Upper lobe of left lung (tissue), 6 donors: ENCODE results near the gene WNT1. TPM values are rescaled to one million over a fixed set of nuclear protein-coding genes. Genes with fewer than 3 reads are reported as not detected.
A peak's percentile ranks its signal among the peaks of the same experiment; 100 is the strongest.

Source experiments
- ATAC-seq, 2 donors: fragments of 200-7000 bp; cut with Tn5 transposase; one replicate each; pipeline ENCODE4 v1.9.1; 2022; ENCODE audit warnings: mild to moderate bottlenecking in 2 of 2, moderate library complexity in 2 of 2; ENCODE audit not compliant: low FRiP score in 2 of 2
- DNase-seq, 2 donors: peaks; one replicate each; pipeline ENCODE4 v3.0.0-alpha.2; 2019 to 2020
- H3K27ac ChIP-seq, 4 donors: fragments of 200-600 bp; sonication (generic); one replicate each; pipeline ENCODE4 v1.5.1; 2016 to 2019
- H3K27me3 ChIP-seq, 4 donors: fragments of 200-600 bp; sonication (generic); one replicate each; pipeline ENCODE4 v1.5.1; 2017 to 2019
- H3K36me3 ChIP-seq, 4 donors: fragments of 200-600 bp; sonication (generic); one replicate each; pipeline ENCODE4 v1.5.1; 2016 to 2019
- H3K4me1 ChIP-seq, 4 donors: fragments of 200-600 bp; sonication (generic); one replicate each; pipeline ENCODE4 v1.5.1; 2018 to 2019
- H3K4me3 ChIP-seq, 4 donors: fragments of 200-600 bp; sonication (generic); one replicate each; pipeline ENCODE4 v1.5.1; 2017 to 2019; ENCODE audit warnings: mild to moderate bottlenecking in 2 of 4, moderate library complexity in 1 of 4
- H3K9me3 ChIP-seq, 4 donors: fragments of 200-600 bp; sonication (generic); one replicate each; pipeline ENCODE4 v1.5.1; 2018 to 2019
- EP300 ChIP-seq, 4 donors: sonication (generic); formaldehyde crosslinking; IDR thresholded peaks; one replicate each; pipeline ENCODE4 v1.5.1; 2017; ENCODE audit warnings: antibody characterized with exemption in 4 of 4, control low read depth in 2 of 4
- POLR2A ChIP-seq, 4 donors: fragments of 450-650 bp; IDR thresholded peaks; one replicate each; pipeline ENCODE4 v1.5.1; 2016 to 2017; ENCODE audit warnings: antibody characterized with exemption in 4 of 4, mild to moderate bottlenecking in 2 of 4
- POLR2AphosphoS5 ChIP-seq, 2 donors: sonication (generic); formaldehyde crosslinking; IDR thresholded peaks; one replicate each; pipeline ENCODE4 v1.5.1; 2017; ENCODE audit warnings: antibody characterized with exemption in 2 of 2
- WGBS, 2 donors: methylation state at CpG; one replicate each; pipeline ENCODE4 v1.1.5; 2017 to 2018; 5-methylcytosine and 5-hydroxymethylcytosine counted together
- total RNA-seq, 6 donors: library from RNA; depleted of rRNA in 4 of 6; stranded (reverse); fragments of >200 nt in 4 of 6; gene quantifications; one replicate each; pipeline versions ENCODE4 v1.1.0 to v1.2.1, GENCODE V29; 2016 to 2021
- TF ChIP-seq, protein P1 (sequence below), 6 experiments: fragments of 450-650 bp in 4 of 6; fragments of 200-600 bp in 2 of 6; sonication (generic) in 2 of 6; IDR thresholded peaks; one replicate each; pipeline ENCODE4 v1.5.1; 2016 to 2019; ENCODE audit warnings: antibody characterized with exemption in 6 of 6
- donor health status: DM: no; HTN: no; CAD: no; lungs with moderate emphysema.
- donor health status: DM: no; HTN: yes; CAD: no; lungs with severe emphysema.

The WNT1 gene
- total RNA-seq, 6 donors from 2014 or later, result 0.34 TPM; not detected in 5

DNA sequence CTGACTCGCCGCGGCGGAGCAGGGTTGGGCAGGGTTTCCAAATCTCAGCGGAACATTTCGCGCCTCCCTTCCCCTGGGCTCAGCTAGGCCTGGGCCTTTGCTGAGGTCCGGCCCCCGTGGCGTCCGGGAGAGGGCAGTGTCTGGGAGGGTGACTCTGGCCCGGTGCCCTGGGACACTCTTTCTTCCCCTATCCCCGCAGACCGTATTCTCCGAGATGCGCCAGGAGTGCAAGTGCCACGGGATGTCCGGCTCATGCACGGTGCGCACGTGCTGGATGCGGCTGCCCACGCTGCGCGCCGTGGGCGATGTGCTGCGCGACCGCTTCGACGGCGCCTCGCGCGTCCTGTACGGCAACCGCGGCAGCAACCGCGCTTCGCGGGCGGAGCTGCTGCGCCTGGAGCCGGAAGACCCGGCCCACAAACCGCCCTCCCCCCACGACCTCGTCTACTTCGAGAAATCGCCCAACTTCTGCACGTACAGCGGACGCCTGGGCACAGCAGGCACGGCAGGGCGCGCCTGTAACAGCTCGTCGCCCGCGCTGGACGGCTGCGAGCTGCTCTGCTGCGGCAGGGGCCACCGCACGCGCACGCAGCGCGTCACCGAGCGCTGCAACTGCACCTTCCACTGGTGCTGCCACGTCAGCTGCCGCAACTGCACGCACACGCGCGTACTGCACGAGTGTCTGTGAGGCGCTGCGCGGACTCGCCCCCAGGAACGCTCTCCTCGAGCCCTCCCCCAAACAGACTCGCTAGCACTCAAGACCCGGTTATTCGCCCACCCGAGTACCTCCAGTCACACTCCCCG lies 3.0 kb downstream of the WNT1 start:
- H3K9me3 ChIP-seq, result no peaks in the 10 kb centered on the region
- H3K27ac ChIP-seq, result no peak overlapping the region
- 0 to 4% methylated on average over 11 to 34 of the region's 91 CpGs for WGBS, 2 donors
- H3K27me3 ChIP-seq, result peaks cover 0 to 58% (median 36%) of the 10 kb centered on the region in 4 donors
- DNase-seq (peak in 1 of 2 donors; percentile 88), ATAC-seq (peak; percentile 28 to 38)
- no peaks in the 10 kb centered on the region for H3K36me3 ChIP-seq
- peak overlapping the region in 3 of 4 donors; percentile 28 to 40 (median 37) for H3K4me3 ChIP-seq
- peaks cover 39 to 44% (median 42%) of the 10 kb centered on the region in 4 donors for H3K4me1 ChIP-seq
- no peak for TF ChIP-seq POLR2AphosphoS5 (IDR thresholded peaks at IDR 0.05)
- TF ChIP-seq, protein P1, sequence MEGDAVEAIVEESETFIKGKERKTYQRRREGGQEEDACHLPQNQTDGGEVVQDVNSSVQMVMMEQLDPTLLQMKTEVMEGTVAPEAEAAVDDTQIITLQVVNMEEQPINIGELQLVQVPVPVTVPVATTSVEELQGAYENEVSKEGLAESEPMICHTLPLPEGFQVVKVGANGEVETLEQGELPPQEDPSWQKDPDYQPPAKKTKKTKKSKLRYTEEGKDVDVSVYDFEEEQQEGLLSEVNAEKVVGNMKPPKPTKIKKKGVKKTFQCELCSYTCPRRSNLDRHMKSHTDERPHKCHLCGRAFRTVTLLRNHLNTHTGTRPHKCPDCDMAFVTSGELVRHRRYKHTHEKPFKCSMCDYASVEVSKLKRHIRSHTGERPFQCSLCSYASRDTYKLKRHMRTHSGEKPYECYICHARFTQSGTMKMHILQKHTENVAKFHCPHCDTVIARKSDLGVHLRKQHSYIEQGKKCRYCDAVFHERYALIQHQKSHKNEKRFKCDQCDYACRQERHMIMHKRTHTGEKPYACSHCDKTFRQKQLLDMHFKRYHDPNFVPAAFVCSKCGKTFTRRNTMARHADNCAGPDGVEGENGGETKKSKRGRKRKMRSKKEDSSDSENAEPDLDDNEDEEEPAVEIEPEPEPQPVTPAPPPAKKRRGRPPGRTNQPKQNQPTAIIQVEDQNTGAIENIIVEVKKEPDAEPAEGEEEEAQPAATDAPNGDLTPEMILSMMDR (IDR thresholded peaks at IDR 0.05), result peak in 4 of 6 experiments; percentile 0 to 12 (median 8)
- no peak for TF ChIP-seq EP300 (IDR thresholded peaks at IDR 0.05)
- TF ChIP-seq POLR2A (IDR thresholded peaks at IDR 0.05), result peak in 1 of 4 donors; percentile 13

DNA sequence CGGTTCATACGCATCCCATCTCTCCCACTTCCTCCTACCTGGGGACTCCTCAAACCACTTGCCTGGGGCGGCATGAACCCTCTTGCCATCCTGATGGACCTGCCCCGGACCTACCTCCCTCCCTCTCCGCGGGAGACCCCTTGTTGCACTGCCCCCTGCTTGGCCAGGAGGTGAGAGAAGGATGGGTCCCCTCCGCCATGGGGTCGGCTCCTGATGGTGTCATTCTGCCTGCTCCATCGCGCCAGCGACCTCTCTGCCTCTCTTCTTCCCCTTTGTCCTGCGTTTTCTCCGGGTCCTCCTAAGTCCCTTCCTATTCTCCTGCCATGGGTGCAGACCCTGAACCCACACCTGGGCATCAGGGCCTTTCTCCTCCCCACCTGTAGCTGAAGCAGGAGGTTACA lies 3.6 kb downstream of the WNT1 start:
- Histone ChIP-seq H3K9me3 (no peaks in the 10 kb centered on the region), H3K27me3 (peaks cover 0 to 62% (median 36%) of the 10 kb centered on the region in 4 donors), H3K36me3 (no peaks in the 10 kb centered on the region), H3K4me1 (peaks cover 39 to 44% (median 42%) of the 10 kb centered on the region in 4 donors), H3K27ac (no peak overlapping the region), H3K4me3 (peak overlapping the region in 1 of 4 donors; percentile 37)
- 13 to 25% methylated on average over 10 to 13 of the region's 13 CpGs for WGBS, 2 donors
- ATAC-seq, result no peak
- TF ChIP-seq, protein P1 (IDR thresholded peaks at IDR 0.05), result no peak
- no peak for TF ChIP-seq POLR2A (IDR thresholded peaks at IDR 0.05)
- no peak for TF ChIP-seq EP300 (IDR thresholded peaks at IDR 0.05)
- TF ChIP-seq POLR2AphosphoS5 (IDR thresholded peaks at IDR 0.05), result no peak
- no peak for DNase-seq

GRCh38 chr12:48982397-48983080 lies 4.4 kb downstream of the WNT1 start:
- H3K4me3 ChIP-seq, result no peak overlapping the region
- peaks cover 39 to 42% (median 41%) of the 10 kb centered on the region in 4 donors for H3K4me1 ChIP-seq
- H3K9me3 ChIP-seq, result no peaks in the 10 kb centered on the region
- H3K27ac ChIP-seq, result no peak overlapping the region
- TF ChIP-seq EP300 (IDR thresholded peaks at IDR 0.05) (no peak), POLR2A (IDR thresholded peaks at IDR 0.05) (no peak)
- WGBS, 2 donors, result 57 to 59% methylated on average over 6 of the region's 6 CpGs
- DNase-seq (no peak), ATAC-seq (no peak)
- peaks cover 0 to 56% (median 34%) of the 10 kb centered on the region in 4 donors for H3K27me3 ChIP-seq
- no peaks in the 10 kb centered on the region for H3K36me3 ChIP-seq

DNA sequence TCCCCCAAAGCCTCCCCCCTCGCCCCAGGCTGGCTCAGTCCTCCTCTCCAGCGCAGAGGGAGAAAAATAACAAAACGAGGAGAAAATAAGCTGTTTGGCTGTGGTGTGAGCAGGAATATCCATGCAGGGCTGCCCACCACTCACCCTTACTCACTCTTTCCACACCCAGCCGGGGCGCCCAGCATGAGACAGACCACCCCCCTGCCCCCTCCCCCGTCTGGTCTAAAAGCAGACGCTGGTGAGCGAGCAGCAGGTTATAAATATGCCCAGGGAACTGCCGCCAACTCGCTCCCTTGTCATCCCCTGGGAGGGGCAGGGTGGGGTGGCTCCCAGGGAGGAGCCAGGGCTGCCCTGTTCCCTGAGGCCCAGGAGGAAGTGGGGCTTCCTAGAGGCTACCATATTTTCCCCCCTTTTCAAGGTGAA lies 7.4 kb downstream of the WNT1 start:
- ATAC-seq, result no peak
- Histone ChIP-seq H3K27me3 (peaks cover 0 to 26% (median 9%) of the 10 kb centered on the region in 4 donors), H3K4me1 (peaks cover 10 to 13% (median 12%) of the 10 kb centered on the region in 4 donors), H3K4me3 (no peak overlapping the region), H3K9me3 (no peaks in the 10 kb centered on the region), H3K36me3 (no peaks in the 10 kb centered on the region), H3K27ac (no peak overlapping the region)
- 33 to 57% methylated on average over 5 to 10 of the region's 10 CpGs for WGBS, 2 donors
- TF ChIP-seq, protein P1 (IDR thresholded peaks at IDR 0.05), result no peak
- TF ChIP-seq POLR2AphosphoS5 (IDR thresholded peaks at IDR 0.05) (no peak), EP300 (IDR thresholded peaks at IDR 0.05) (no peak), POLR2A (IDR thresholded peaks at IDR 0.05) (no peak)
- peak in 1 of 2 donors; percentile 45 for DNase-seq

GRCh38 chr12:48985901-48986300 lies 7.8 kb downstream of the WNT1 start:
- DNase-seq, result no peak
- Histone ChIP-seq H3K4me3 (no peak overlapping the region), H3K27ac (no peak overlapping the region), H3K4me1 (peaks cover 6 to 9% (median 8%) of the 10 kb centered on the region in 4 donors), H3K9me3 (no peaks in the 10 kb centered on the region), H3K36me3 (no peaks in the 10 kb centered on the region), H3K27me3 (peaks cover 0 to 23% (median 5%) of the 10 kb centered on the region in 4 donors)
- 71 to 74% methylated on average over 2 of the region's 2 CpGs for WGBS, 2 donors
- ATAC-seq, result no peak
- no peak for TF ChIP-seq POLR2A (IDR thresholded peaks at IDR 0.05)
- TF ChIP-seq POLR2AphosphoS5 (IDR thresholded peaks at IDR 0.05), result no peak
- TF ChIP-seq EP300 (IDR thresholded peaks at IDR 0.05), result no peak
- TF ChIP-seq, protein P1 (IDR thresholded peaks at IDR 0.05), result no peak
